Transverse colon (tissue), 4 donors: ENCODE results near the gene LNX2. TPM values are rescaled to one million over a fixed set of nuclear protein-coding genes. Genes with fewer than 3 reads are reported as not detected.

Experiments used
- DNase-seq: peaks from one replicate; pipeline ENCODE4 v3.0.0-alpha.2; 2019
- H3K27ac ChIP-seq, 4 donors: fragments of 200-600 bp; sonication (generic); 2 replicates each; pipeline ENCODE4 v1.5.1; 2016 to 2018; ENCODE audit warnings: inconsistent platforms in 4 of 4
- H3K27me3 ChIP-seq: fragments of 200-600 bp; sonication (generic); 2 replicates; pipeline ENCODE4 v1.5.1; 2017; ENCODE audit warnings: inconsistent platforms
- H3K36me3 ChIP-seq, 4 donors: fragments of 200-600 bp; sonication (generic); 2 replicates each; pipeline ENCODE4 v1.5.1; 2017 to 2019; ENCODE audit warnings: inconsistent platforms in 4 of 4
- H3K4me1 ChIP-seq, 4 donors: fragments of 200-600 bp; sonication (generic); 2 replicates each; pipeline ENCODE4 v1.5.1; 2017 to 2020; ENCODE audit warnings: inconsistent platforms in 4 of 4
- H3K4me3 ChIP-seq, 4 donors: fragments of 200-600 bp; sonication (generic); 1 replicate in 1 of 4; 2 replicates in 3 of 4; pipeline versions ENCODE4 v1.5.1 to v1.6.1; 2017 to 2019; ENCODE audit warnings: inconsistent platforms in 4 of 4
- H3K9me3 ChIP-seq, 2 donors: fragments of 200-600 bp; sonication (generic); 2 replicates each; pipeline ENCODE4 v1.5.1; 2017 to 2019; ENCODE audit warnings: inconsistent platforms in 2 of 2
- EP300 ChIP-seq: sonication (generic); formaldehyde crosslinking; IDR thresholded peaks from one replicate; pipeline ENCODE4 v1.6.1; 2017; ENCODE audit warnings: antibody characterized with exemption, low read depth
- POLR2A ChIP-seq: fragments of 450-650 bp; IDR thresholded peaks from one replicate; pipeline ENCODE4 v1.6.1; 2016; ENCODE audit warnings: antibody characterized with exemption, mild to moderate bottlenecking, moderate library complexity
- POLR2AphosphoS5 ChIP-seq, 3 donors: sonication (generic); formaldehyde crosslinking; IDR thresholded peaks; one replicate each; pipeline ENCODE4 v1.6.1; 2016; ENCODE audit warnings: antibody characterized with exemption in 3 of 3
- WGBS, 2 donors: methylation state at CpG; one replicate each; pipeline ENCODE4 v1.1.5; 2018; ENCODE audit warnings: low coverage in 1 of 2; 5-methylcytosine and 5-hydroxymethylcytosine counted together
- in situ Hi-C, 4 donors: fragments of 200-750 bp; cut with MboI; loops; one replicate each; pipeline versions ENCODE4 v1.15.0 to v1.15.1; 2017; ENCODE audit warnings: low sequenced_read_pairs in 3 of 4, low pct_ligation_motif_present in 1 of 4, low pct_unique_long_range_greater_than_20kb in 1 of 4
- intact Hi-C: fragments of 100-400 bp; cut with DNase I; formaldehyde crosslinking; loops from one replicate; pipeline ENCODE4 v1.15.1; 2023; ENCODE audit warnings: low total_unique reads
- total RNA-seq, 4 donors: library from RNA; depleted of rRNA; stranded (reverse); fragments of >200 nt; gene quantifications; one replicate each; pipeline ENCODE4 v1.1.0, GENCODE V29; 2016
- TF ChIP-seq, protein P1 (sequence below), 5 experiments: fragments of 200-600 bp in 3 of 5; fragments of 450-650 bp in 2 of 5; sonication (generic) in 3 of 5; IDR thresholded peaks; 1 replicate in 2 of 5; 2 replicates in 3 of 5; pipeline ENCODE4 v1.5.1; 2016 to 2017; ENCODE audit warnings: antibody characterized with exemption in 5 of 5, inconsistent platforms in 3 of 5, mild to moderate bottlenecking in 2 of 5, moderate library complexity in 1 of 5

LNX2 gene
- total RNA-seq, 4 donors from 2014 or later = 1.8 to 29.6 (median 18.9) TPM

DNA sequence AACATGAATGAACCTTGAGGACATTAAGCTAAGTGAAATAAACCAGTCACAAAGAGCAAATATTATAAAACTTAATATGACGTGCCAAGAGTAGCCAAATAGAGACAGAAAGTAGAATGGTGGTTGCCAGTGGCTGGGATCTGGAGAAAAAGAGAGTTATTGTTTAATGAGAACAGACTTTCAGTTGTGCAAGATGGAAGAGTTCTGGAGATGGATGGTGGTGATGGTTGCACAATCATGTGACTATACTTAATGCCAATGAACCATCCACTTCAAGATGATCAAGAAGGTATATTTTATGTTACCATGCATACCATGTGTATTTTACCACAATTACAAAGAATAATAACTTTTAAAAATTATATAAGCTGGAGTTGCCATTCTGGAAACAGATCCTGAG is 104.2 kb downstream of the LNX2 start:
- Histone ChIP-seq H3K4me1 (no peaks in the 10 kb centered on the region), H3K36me3 (no peaks in the 10 kb centered on the region), H3K9me3 (peaks cover 0 to 2% of the 10 kb centered on the region in 2 donors), H3K27ac (no peak overlapping the region), H3K27me3 (peaks cover 12% of the 10 kb centered on the region), H3K4me3 (no peak overlapping the region)
- intact Hi-C loops (no loop called here), in situ Hi-C loops (loop anchor here in 1 of 4 donors (25.0 kb wide), 1 partner anchor 296 kb away; no protein-coding TSS in a partner anchor)
- TF ChIP-seq, protein P1, sequence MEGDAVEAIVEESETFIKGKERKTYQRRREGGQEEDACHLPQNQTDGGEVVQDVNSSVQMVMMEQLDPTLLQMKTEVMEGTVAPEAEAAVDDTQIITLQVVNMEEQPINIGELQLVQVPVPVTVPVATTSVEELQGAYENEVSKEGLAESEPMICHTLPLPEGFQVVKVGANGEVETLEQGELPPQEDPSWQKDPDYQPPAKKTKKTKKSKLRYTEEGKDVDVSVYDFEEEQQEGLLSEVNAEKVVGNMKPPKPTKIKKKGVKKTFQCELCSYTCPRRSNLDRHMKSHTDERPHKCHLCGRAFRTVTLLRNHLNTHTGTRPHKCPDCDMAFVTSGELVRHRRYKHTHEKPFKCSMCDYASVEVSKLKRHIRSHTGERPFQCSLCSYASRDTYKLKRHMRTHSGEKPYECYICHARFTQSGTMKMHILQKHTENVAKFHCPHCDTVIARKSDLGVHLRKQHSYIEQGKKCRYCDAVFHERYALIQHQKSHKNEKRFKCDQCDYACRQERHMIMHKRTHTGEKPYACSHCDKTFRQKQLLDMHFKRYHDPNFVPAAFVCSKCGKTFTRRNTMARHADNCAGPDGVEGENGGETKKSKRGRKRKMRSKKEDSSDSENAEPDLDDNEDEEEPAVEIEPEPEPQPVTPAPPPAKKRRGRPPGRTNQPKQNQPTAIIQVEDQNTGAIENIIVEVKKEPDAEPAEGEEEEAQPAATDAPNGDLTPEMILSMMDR (IDR thresholded peaks at IDR 0.05) = no peak
- TF ChIP-seq POLR2AphosphoS5 (IDR thresholded peaks at IDR 0.05) = no peak
- TF ChIP-seq EP300 = no peak
- no peak for TF ChIP-seq POLR2A
- no peak for DNase-seq
- 21 to 45% methylated on average over 1 of the region's 1 CpG for WGBS, 2 donors

- WGBS, 2 donors = 80 to 81% methylated on average over 1 to 5 of the region's 5 CpGs
- in situ Hi-C loops = loop anchor here in 1 of 4 donors (25.0 kb wide), 1 partner anchor 302 kb away; no protein-coding TSS in a partner anchor
- Histone ChIP-seq H3K4me3 (no peak overlapping the region), H3K36me3 (no peaks in the 10 kb centered on the region), H3K27me3 (no peaks in the 10 kb centered on the region), H3K9me3 (no peaks in the 10 kb centered on the region), H3K4me1 (no peaks in the 10 kb centered on the region), H3K27ac (no peak overlapping the region)
- TF ChIP-seq EP300 (no peak), POLR2A (no peak), POLR2AphosphoS5 (IDR thresholded peaks at IDR 0.05) (no peak)
- TF ChIP-seq, protein P1 (IDR thresholded peaks at IDR 0.05) = no peak
- DNase-seq = no peak
- intact Hi-C loops = no loop called here
Observed at GRCh38 chr13:27510082-27510481, 110.2 kb downstream of the LNX2 start.

DNA sequence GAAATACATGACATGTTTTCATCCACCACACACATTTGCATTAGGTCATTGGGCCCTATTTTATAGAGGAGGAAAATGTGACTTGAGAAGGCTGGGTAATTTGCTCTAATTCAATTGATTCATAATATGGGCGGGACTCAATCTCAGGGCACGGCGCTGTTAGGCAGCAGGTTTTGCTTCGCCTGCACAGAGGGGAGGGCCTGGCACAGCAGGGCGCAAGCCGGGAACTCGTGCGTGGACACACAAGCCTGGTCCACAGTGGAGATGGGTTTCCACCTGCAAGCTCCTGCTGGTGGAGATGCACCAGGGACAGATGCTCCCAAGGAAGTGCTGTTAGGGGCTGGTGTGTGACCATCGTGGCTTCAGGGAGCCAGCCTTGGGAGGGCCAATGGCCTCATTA is 111.5 kb downstream of the LNX2 start:
- Histone ChIP-seq H3K36me3 (no peaks in the 10 kb centered on the region), H3K9me3 (no peaks in the 10 kb centered on the region), H3K4me3 (no peak overlapping the region), H3K27ac (no peak overlapping the region), H3K27me3 (no peaks in the 10 kb centered on the region), H3K4me1 (no peaks in the 10 kb centered on the region)
- 92 to 100% methylated on average over 1 to 9 of the region's 9 CpGs for WGBS, 2 donors
- intact Hi-C loops = no loop called here
- in situ Hi-C loops = loop anchor here in 1 of 4 donors (25.0 kb wide), 1 partner anchor 303 kb away; no protein-coding TSS in a partner anchor
- TF ChIP-seq, protein P1 (IDR thresholded peaks at IDR 0.05) = no peak
- TF ChIP-seq EP300 (no peak), POLR2A (no peak), POLR2AphosphoS5 (IDR thresholded peaks at IDR 0.05) (no peak)
- no peak for DNase-seq

GRCh38 chr13:27505792-27506191 is 114.5 kb downstream of the LNX2 start:
- in situ Hi-C loops (loop anchor here in 1 of 4 donors (25.0 kb wide), 1 partner anchor 307 kb away; no protein-coding TSS in a partner anchor), intact Hi-C loops (loop anchor here (2.0 kb wide), 1 partner anchor 39 kb away; no protein-coding TSS in a partner anchor)
- Histone ChIP-seq H3K27ac (no peak overlapping the region), H3K36me3 (no peaks in the 10 kb centered on the region), H3K27me3 (no peaks in the 10 kb centered on the region), H3K9me3 (no peaks in the 10 kb centered on the region), H3K4me3 (no peak overlapping the region), H3K4me1 (no peaks in the 10 kb centered on the region)
- WGBS, 2 donors = 89 to 91% methylated on average over 3 of the region's 3 CpGs
- DNase-seq = no peak
- TF ChIP-seq EP300 (no peak), POLR2AphosphoS5 (IDR thresholded peaks at IDR 0.05) (no peak), POLR2A (no peak)
- TF ChIP-seq, protein P1 (IDR thresholded peaks at IDR 0.05) = no peak
